ENCODE results near the gene GBA3. TPM values are rescaled to one million over a fixed set of nuclear protein-coding genes. Genes with fewer than 3 reads are reported as not detected.

The GBA3 gene
- total RNA-seq, 1 experiment from 2014 or later: not detected

- in situ Hi-C loops (cut with HindIII; ENCODE audit: low pct_unique_long_range_greater_than_20kb, low sequenced_read_pairs): no loop called here
- DNase-seq (ENCODE audit: low read depth): no peak
Observed at GRCh38 chr4:22857411-22857810, 164.7 kb downstream of the GBA3 start.

GRCh38 chr4:22859318-22859717 lies 166.6 kb downstream of the GBA3 start:
- DNase-seq (ENCODE audit: low read depth): no peak
- in situ Hi-C loops (cut with HindIII; ENCODE audit: low pct_unique_long_range_greater_than_20kb, low sequenced_read_pairs): no loop called here

Other genes starting within 250 kb of the GBA3 start
- gene ADGRA3, start 176.9 kb upstream of the GBA3 start, total RNA-seq (2014; rRNA removed; shearing (Covaris generic); ENCODE audit: low replicate concordance): 31.4 and 43.5 TPM in 2 replicates

Measured in Caki2 (cell line).